Fibroblast of lung (primary cell): Measurements from ENCODE around the gene SMAP1. TPM values are rescaled to one million over a fixed set of nuclear protein-coding genes. Genes with fewer than 3 reads are reported as not detected.

Experiments used
- DNase-seq, 2 donors: peaks; one replicate each; pipeline versions ENCODE4 v3.0.0 to v3.0.0-alpha.2; 2010; ENCODE audit warnings: low read depth in 2 of 2
- H2AFZ ChIP-seq: 2 replicates; pipeline ENCODE4 v1.5.1; 2012; ENCODE audit warnings: low read length, control low read depth, inconsistent platforms
- H3K27ac ChIP-seq: 2 replicates; pipeline ENCODE4 v1.5.1; 2011; ENCODE audit warnings: low read length, control low read depth; ENCODE audit not compliant: insufficient read depth
- H3K27me3 ChIP-seq: 2 replicates; pipeline ENCODE4 v1.5.1; 2011; ENCODE audit warnings: mild to moderate bottlenecking, low read length; ENCODE audit not compliant: control insufficient read depth, insufficient read depth
- H3K36me3 ChIP-seq: 2 replicates; pipeline ENCODE4 v1.5.1; 2011; ENCODE audit warnings: low read length; ENCODE audit not compliant: control insufficient read depth, insufficient read depth
- H3K4me1 ChIP-seq: 2 replicates; pipeline ENCODE4 v1.5.1; 2011; ENCODE audit warnings: low read length; ENCODE audit not compliant: control insufficient read depth, insufficient read depth; ENCODE audit errors: extremely low read depth
- H3K4me2 ChIP-seq: 2 replicates; pipeline ENCODE4 v1.5.1; 2011; ENCODE audit warnings: low read length, control low read depth; ENCODE audit not compliant: insufficient read depth; ENCODE audit errors: extremely low read depth
- H3K4me3 ChIP-seq, 4 experiments: fragments of 200-600 bp in 1 of 4; sonication (generic) in 1 of 4; replicated peaks in 1 of 4; 2 replicates each; pipeline ENCODE4 v1.5.1; 2011 to 2016; ENCODE audit warnings: low read length in 4 of 4, low read depth in 3 of 4, mild to moderate bottlenecking in 3 of 4, control low read depth in 2 of 4, inconsistent platforms in 1 of 4, mixed read lengths in 1 of 4; ENCODE audit not compliant: insufficient read depth in 1 of 4; ENCODE audit errors: control extremely low read depth in 1 of 4
- H3K79me2 ChIP-seq: 2 replicates; pipeline ENCODE4 v1.5.1; 2012; ENCODE audit warnings: mild to moderate bottlenecking, low read length, inconsistent platforms; ENCODE audit not compliant: control insufficient read depth, insufficient read depth
- H3K9ac ChIP-seq: 2 replicates; pipeline ENCODE4 v1.5.1; 2011; ENCODE audit warnings: mild to moderate bottlenecking, low read length, control low read depth; ENCODE audit not compliant: insufficient read depth
- H3K9me3 ChIP-seq: 2 replicates; pipeline ENCODE4 v1.5.1; 2012; ENCODE audit warnings: low read depth, low read length; ENCODE audit not compliant: control insufficient read depth, insufficient read depth
- H4K20me1 ChIP-seq: 2 replicates; pipeline ENCODE4 v1.5.1; 2011; ENCODE audit warnings: low read length; ENCODE audit not compliant: control insufficient read depth, insufficient read depth; ENCODE audit errors: extremely low read depth
- CTCF ChIP-seq, 2 donors: IDR thresholded peaks in 1 of 2; conservative IDR thresholded peaks in 1 of 2; 1 replicate in 1 of 2; 2 replicates in 1 of 2; pipeline ENCODE4 v1.5.1; 2011 to 2012; ENCODE audit warnings: low read length in 2 of 2, control low read depth in 1 of 2, inconsistent platforms in 1 of 2, low read depth in 1 of 2, mild to moderate bottlenecking in 1 of 2
- EZH2 ChIP-seq: IDR thresholded peaks from 2 replicates; pipeline ENCODE4 v1.5.1; 2012; ENCODE audit warnings: low read length, control low read depth, mild to moderate bottlenecking; ENCODE audit errors: missing control alignments
- polyA plus RNA-seq, 2 donors: library from polyadenylated mRNA; depleted of rRNA in 1 of 2; stranded (reverse) in 1 of 2; unstranded in 1 of 2; fragments of >200 nt; gene quantifications; 2 replicates each; pipeline ENCODE4 v1.2.1, GENCODE V29; 2011 to 2012; ENCODE audit warnings: missing spikeins in 1 of 2
- total RNA-seq: library from RNA; depleted of rRNA; stranded (reverse); fragments of >200 nt; gene quantifications from 2 replicates; pipeline ENCODE4 v1.2.1, GENCODE V29; 2014

The SMAP1 gene
- total and polyA plus RNA-seq, 2 donors (not counting 1 experiment from before 2014, with no cell fraction given) = 18.3 to 25.7 TPM

DNA sequence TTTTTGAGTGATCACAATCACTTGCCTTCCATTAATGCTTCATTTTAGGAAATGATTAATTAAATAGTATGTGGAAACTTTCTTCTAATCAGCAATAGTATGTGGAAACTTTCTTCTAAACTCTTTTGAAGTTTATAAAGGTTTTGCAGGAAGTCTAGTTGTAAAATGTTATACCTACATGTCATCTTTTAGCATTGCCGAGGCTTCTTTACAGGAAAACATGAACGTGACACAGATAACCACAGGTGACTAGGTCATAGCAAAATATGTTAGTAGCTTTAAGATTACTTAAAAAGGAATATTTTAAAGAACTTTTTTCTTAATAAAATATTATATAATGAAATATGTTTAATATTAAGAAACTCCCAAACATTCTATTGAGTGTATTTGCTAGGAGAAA lies 56.8 kb downstream of the SMAP1 start:
- Histone ChIP-seq H3K4me3 (no peak overlapping the region), H4K20me1 (no peaks in the 10 kb centered on the region), H3K36me3 (no peaks in the 10 kb centered on the region), H3K27me3 (no peaks in the 10 kb centered on the region), H3K4me2 (no peak overlapping the region), H3K79me2 (no peaks in the 10 kb centered on the region), H3K27ac (no peak overlapping the region), H2AFZ (no peak overlapping the region), H3K9me3 (no peaks in the 10 kb centered on the region), H3K9ac (no peak overlapping the region), H3K4me1 (no peaks in the 10 kb centered on the region)
- TF ChIP-seq CTCF (conservative IDR thresholded peaks at IDR 0.05 in 1 of 2, IDR thresholded peaks at IDR 0.05 in 1 of 2; ENCODE audit: low read depth in 1 of 2, low read length in 2 of 2) (no peak), EZH2 (no peak)
- DNase-seq = no peak

DNA sequence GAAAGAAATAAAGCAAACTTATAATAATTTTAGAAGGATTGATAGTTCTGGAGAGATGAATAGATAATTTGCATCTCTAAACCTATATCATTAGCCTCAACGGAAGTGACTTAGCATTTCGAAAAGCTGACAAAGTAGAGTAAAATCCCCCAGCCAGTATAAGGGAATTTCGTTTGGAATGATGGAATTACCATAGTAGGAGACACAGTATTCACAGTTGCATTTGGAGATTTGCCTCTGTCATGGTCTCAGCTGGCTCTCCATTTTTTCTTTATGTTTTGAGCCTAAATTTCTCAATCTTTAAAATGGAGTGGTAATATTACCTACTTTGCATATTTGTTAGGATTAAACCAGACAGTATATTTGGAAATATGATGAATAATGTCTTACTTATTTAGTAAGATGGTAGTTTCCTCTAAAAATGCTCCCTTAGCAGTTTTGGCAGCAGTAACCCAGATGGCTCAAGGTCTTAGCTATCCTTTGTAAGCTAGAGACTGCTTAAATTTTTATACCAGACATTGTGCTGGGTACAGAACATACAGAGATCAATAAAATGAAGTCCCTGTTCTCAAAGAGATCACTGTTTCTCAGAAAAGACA lies 58.2 kb downstream of the SMAP1 start:
- Histone ChIP-seq H3K79me2 (no peaks in the 10 kb centered on the region), H2AFZ (no peak overlapping the region), H3K27me3 (no peaks in the 10 kb centered on the region), H3K4me2 (no peak overlapping the region), H3K9ac (no peak overlapping the region), H3K27ac (no peak overlapping the region), H4K20me1 (no peaks in the 10 kb centered on the region), H3K4me1 (no peaks in the 10 kb centered on the region), H3K36me3 (no peaks in the 10 kb centered on the region), H3K9me3 (no peaks in the 10 kb centered on the region), H3K4me3 (no peak overlapping the region)
- TF ChIP-seq CTCF (conservative IDR thresholded peaks at IDR 0.05 in 1 of 2, IDR thresholded peaks at IDR 0.05 in 1 of 2; ENCODE audit: low read depth in 1 of 2, low read length in 2 of 2) (no peak), EZH2 (no peak)
- DNase-seq = peak; percentile 19 to 36

DNA sequence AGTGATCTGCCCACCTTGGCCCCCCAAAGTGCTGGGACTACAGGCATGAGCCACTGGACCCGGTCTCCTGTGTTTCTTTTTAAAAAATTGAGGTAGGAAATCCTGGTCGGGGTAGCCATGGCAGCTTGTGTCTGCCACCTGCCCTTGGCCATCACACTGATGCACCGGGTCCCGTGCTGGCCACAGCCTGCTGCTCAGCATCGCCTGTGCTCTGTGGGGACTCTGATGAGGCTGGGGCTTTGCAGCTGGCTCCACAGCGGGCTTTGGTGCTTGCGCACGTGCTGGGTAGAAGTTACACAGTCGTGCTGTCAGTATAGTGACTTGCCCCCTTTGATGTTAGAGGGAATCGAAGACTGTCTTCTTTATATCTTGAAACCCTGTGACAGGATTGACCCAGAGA lies 66.7 kb downstream of the SMAP1 start:
- H3K4me2 ChIP-seq = no peak overlapping the region
- H3K27ac ChIP-seq = no peak overlapping the region
- H3K4me3 ChIP-seq = no peak overlapping the region
- TF ChIP-seq CTCF (conservative IDR thresholded peaks at IDR 0.05 in 1 of 2, IDR thresholded peaks at IDR 0.05 in 1 of 2; ENCODE audit: low read depth in 1 of 2, low read length in 2 of 2) (no peak), EZH2 (no peak)
- H3K79me2 ChIP-seq = no peaks in the 10 kb centered on the region
- no peak for DNase-seq
- no peak overlapping the region for H2AFZ ChIP-seq
- no peaks in the 10 kb centered on the region for H3K27me3 ChIP-seq
- H3K36me3 ChIP-seq = no peaks in the 10 kb centered on the region
- H3K9ac ChIP-seq = no peak overlapping the region
- no peaks in the 10 kb centered on the region for H3K4me1 ChIP-seq
- H4K20me1 ChIP-seq = no peaks in the 10 kb centered on the region
- no peaks in the 10 kb centered on the region for H3K9me3 ChIP-seq
